Chondrocyte (in vitro differentiated cells): ENCODE data around the gene ROBO2. TPM values are rescaled to one million over a fixed set of nuclear protein-coding genes. Genes with fewer than 3 reads are reported as not detected.

ENCODE experiments used
- DNase-seq: peaks from one replicate; pipeline ENCODE4 v3.0.0; 2021; ENCODE audit warnings: mixed read lengths, low spot score
- H3K27ac Mint-ChIP-seq: one replicate; pipeline ENCODE4 v1.8.0; 2021; ENCODE audit warnings: mild to moderate bottlenecking, moderate library complexity, mixed read lengths; ENCODE audit not compliant: unreplicated experiment
- H3K27me3 Mint-ChIP-seq: 2 replicates; pipeline ENCODE4 v1.8.0; 2021; ENCODE audit warnings: low read depth, mixed read lengths
- H3K36me3 Mint-ChIP-seq: 2 replicates; pipeline ENCODE4 v1.8.0; 2021; ENCODE audit warnings: low read depth, mixed read lengths
- H3K4me1 Mint-ChIP-seq: 2 replicates; pipeline ENCODE4 v1.8.0; 2021; ENCODE audit warnings: low read depth, mild to moderate bottlenecking, mixed read lengths
- H3K4me3 Mint-ChIP-seq: one replicate; pipeline ENCODE4 v1.8.0; 2021; ENCODE audit warnings: mild to moderate bottlenecking, moderate library complexity, mixed read lengths; ENCODE audit not compliant: unreplicated experiment
- H3K9me3 Mint-ChIP-seq: 2 replicates; pipeline ENCODE4 v1.8.0; 2021; ENCODE audit warnings: low read depth, mixed read lengths
- CTCF ChIP-seq: fragments of 200-600 bp; sonication (generic); IDR thresholded peaks from 2 replicates; pipeline ENCODE4 v1.5.0; 2021; ENCODE audit warnings: antibody characterized with exemption, mild to moderate bottlenecking, moderate library complexity
- total RNA-seq: library from RNA; stranded (reverse); gene quantifications from 3 replicates; pipeline ENCODE4 v1.2.1, GENCODE V29; 2021

The ROBO2 gene
- total RNA-seq, 1 donor from 2014 or later: 1.7 TPM

GRCh38 chr3:77190374-77190773, 150.5 kb downstream of the ROBO2 start:
- Mint-ChIP-seq H3K36me3 (no peaks in the 10 kb centered on the region), H3K27me3 (no peaks in the 10 kb centered on the region), H3K4me3 (no peak overlapping the region), H3K9me3 (no peaks in the 10 kb centered on the region), H3K27ac (peak overlapping the region; percentile 52), H3K4me1 (peaks cover 7% of the 10 kb centered on the region)
- DNase-seq: no peak
- TF ChIP-seq CTCF: no peak

GRCh38 chr3:77191014-77191413, 151.1 kb downstream of the ROBO2 start:
- H3K4me3 Mint-ChIP-seq: no peak overlapping the region
- H3K9me3 Mint-ChIP-seq: no peaks in the 10 kb centered on the region
- H3K4me1 Mint-ChIP-seq: peaks cover 7% of the 10 kb centered on the region
- no peak for DNase-seq
- H3K27ac Mint-ChIP-seq: no peak overlapping the region
- no peaks in the 10 kb centered on the region for H3K36me3 Mint-ChIP-seq
- no peak for TF ChIP-seq CTCF
- H3K27me3 Mint-ChIP-seq: no peaks in the 10 kb centered on the region

GRCh38 chr3:77191640-77192039, 151.7 kb downstream of the ROBO2 start:
- Mint-ChIP-seq H3K27ac (no peak overlapping the region), H3K4me3 (no peak overlapping the region), H3K9me3 (no peaks in the 10 kb centered on the region)

GRCh38 chr3:77195766-77196545, 156.1 kb downstream of the ROBO2 start:
- H3K27ac Mint-ChIP-seq: no peak overlapping the region
- DNase-seq: no peak
- H3K36me3 Mint-ChIP-seq: no peaks in the 10 kb centered on the region
- H3K27me3 Mint-ChIP-seq: no peaks in the 10 kb centered on the region
- H3K9me3 Mint-ChIP-seq: no peaks in the 10 kb centered on the region
- no peak overlapping the region for H3K4me3 Mint-ChIP-seq
- TF ChIP-seq CTCF: no peak
- H3K4me1 Mint-ChIP-seq: no peaks in the 10 kb centered on the region

More at GRCh38 chr3:77191640-77192039, 151.7 kb downstream of the ROBO2 start:
- Mint-ChIP-seq H3K4me1 (peaks cover 7% of the 10 kb centered on the region), H3K27me3 (no peaks in the 10 kb centered on the region), H3K36me3 (no peaks in the 10 kb centered on the region)
- TF ChIP-seq CTCF: no peak
- no peak for DNase-seq

GRCh38 chr3:77197408-77197807, 157.5 kb downstream of the ROBO2 start:
- H3K36me3 Mint-ChIP-seq: no peaks in the 10 kb centered on the region
- H3K27ac Mint-ChIP-seq: no peak overlapping the region
- no peak overlapping the region for H3K4me3 Mint-ChIP-seq
- TF ChIP-seq CTCF: no peak
- no peaks in the 10 kb centered on the region for H3K27me3 Mint-ChIP-seq
- no peaks in the 10 kb centered on the region for H3K4me1 Mint-ChIP-seq
- H3K9me3 Mint-ChIP-seq: no peaks in the 10 kb centered on the region
- no peak for DNase-seq
